Activated gamma-delta T cell treated with Interleukin-2 at 50 U/mL for 16 hours (primary cell): ENCODE data around the gene RCOR2.
"Not testable (repeated sequence)": the region's sequence is repeated elsewhere in the genome, so short reads cannot be mapped to it uniquely, and the experiment has no call there.

Experiments used
- DNase-seq: peaks from one replicate; pipeline ENCODE4 v3.0.0-alpha.2; 2020

The RCOR2 gene

GRCh38 chr11:63916837-63917691 lies at the start of gene RCOR2:
TSS of gene RCOR2 (minus strand) at chr11:63917164. CDS start at chr11:63916456, 708 bp downstream.
- DNase-seq, result peak; percentile 47

GRCh38 chr11:63966444-63966843 lies 49.5 kb upstream of the RCOR2 start:
- DNase-seq, result no peak

- DNase-seq, result not testable (repeated sequence)
Measured at GRCh38 chr11:63963895-63964294, 46.9 kb upstream of the RCOR2 start.

- DNase-seq, result no peak
Measured at GRCh38 chr11:63961608-63962412, 44.8 kb upstream of the RCOR2 start.

- DNase-seq, result no peak
Measured at GRCh38 chr11:63958008-63958407, 41.0 kb upstream of the RCOR2 start.

- no peak for DNase-seq
Measured at GRCh38 chr11:63952570-63952969, 35.6 kb upstream of the RCOR2 start.

- DNase-seq, result peak; percentile 49
Measured at GRCh38 chr11:63951779-63952536, 35.0 kb upstream of the RCOR2 start.

- DNase-seq, result peak; percentile 39
Measured at GRCh38 chr11:63945477-63946163, 28.7 kb upstream of the RCOR2 start.

- DNase-seq, result no peak
Measured at GRCh38 chr11:63944987-63945386, 28.0 kb upstream of the RCOR2 start.

- DNase-seq, result no peak
Measured at GRCh38 chr11:63942803-63943202, 25.8 kb upstream of the RCOR2 start.

- DNase-seq, result no peak
Measured at GRCh38 chr11:63941901-63942300, 24.9 kb upstream of the RCOR2 start.

GRCh38 chr11:63940786-63941185 lies 23.8 kb upstream of the RCOR2 start:
- DNase-seq, result no peak

- no peak for DNase-seq
Measured at GRCh38 chr11:63939397-63939891, 22.5 kb upstream of the RCOR2 start.

- DNase-seq, result peak; percentile 91
Measured at GRCh38 chr11:63938479-63939396, 21.8 kb upstream of the RCOR2 start, which contains the start of gene NAA40. TSS of gene NAA40 (plus strand) at chr11:63939002. CDS start at chr11:63939097, 95 bp downstream.

- DNase-seq, result no peak
Measured at GRCh38 chr11:63937713-63938478, 20.9 kb upstream of the RCOR2 start.

- no peak for DNase-seq
Measured at GRCh38 chr11:63933459-63933858, 16.5 kb upstream of the RCOR2 start.

GRCh38 chr11:63931876-63932275 lies 14.9 kb upstream of the RCOR2 start:
- DNase-seq, result no peak

GRCh38 chr11:63931045-63931444 lies 14.1 kb upstream of the RCOR2 start:
- DNase-seq, result no peak

GRCh38 chr11:63929616-63930015 lies 12.7 kb upstream of the RCOR2 start:
- no peak for DNase-seq

GRCh38 chr11:63923319-63923718 lies 6.4 kb upstream of the RCOR2 start:
- DNase-seq, result no peak
